HG03354 (cell line): ENCODE measurements around the gene DOCK2.
"Not testable (repeated sequence)": the region's sequence is repeated elsewhere in the genome, so short reads cannot be mapped to it uniquely, and the experiment has no call there.

Experiments used
- ATAC-seq: cut with Tn5 transposase; IDR thresholded peaks from one replicate; pipeline ENCODE4 v1.9.1; 2021; ENCODE audit warnings: mild to moderate bottlenecking; ENCODE audit not compliant: unreplicated experiment, poor library complexity, severe bottlenecking

Gene DOCK2

DNA sequence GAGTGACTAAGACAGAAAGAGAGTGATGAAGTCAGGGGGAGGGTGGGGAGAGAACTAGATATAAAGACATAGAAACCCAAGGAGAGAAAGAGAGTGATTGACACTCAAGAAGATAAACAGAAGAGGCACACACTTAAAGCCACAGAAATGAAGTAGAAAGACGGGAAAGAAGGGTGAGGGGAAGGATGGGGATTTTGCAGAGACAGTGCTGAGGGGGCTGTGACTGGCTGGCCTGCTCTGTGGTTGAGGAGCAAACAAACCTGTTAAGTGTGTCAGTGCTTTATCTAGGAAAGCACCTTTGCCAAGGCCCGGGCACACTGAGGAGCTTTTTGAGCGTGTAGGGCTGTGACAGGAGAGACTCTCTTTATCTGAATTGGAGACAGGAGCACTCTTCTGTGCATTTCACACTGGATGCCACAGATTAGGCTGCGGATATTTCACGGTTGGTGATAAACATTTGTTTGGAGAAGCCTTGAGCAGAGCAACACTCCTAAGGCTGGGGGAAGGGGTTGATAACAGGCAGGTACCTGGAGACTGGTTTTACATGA, 109.1 kb downstream of the DOCK2 start:
- ATAC-seq = peak; percentile 47

- ATAC-seq = no peak
Measured at GRCh38 chr5:169748174-169748573, 111.1 kb downstream of the DOCK2 start.

DNA sequence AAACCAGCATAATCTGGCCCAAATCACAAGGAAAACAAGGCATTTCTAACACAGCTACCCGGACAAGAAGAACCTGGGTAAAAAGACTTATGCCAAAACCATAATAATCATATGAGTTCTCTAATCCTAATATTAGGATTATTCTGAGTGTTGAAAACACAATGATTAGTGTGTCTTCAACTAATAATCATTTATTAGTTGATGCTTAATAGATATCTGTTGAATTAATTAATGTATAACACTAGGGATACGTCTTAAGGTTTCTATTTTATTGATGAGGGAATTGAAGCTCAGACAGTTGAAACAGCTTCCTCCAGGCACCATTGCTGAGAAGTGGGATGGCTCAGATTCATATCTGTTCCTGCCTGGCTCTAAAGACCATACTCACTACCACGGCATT, 112.2 kb downstream of the DOCK2 start:
- no peak for ATAC-seq

DNA sequence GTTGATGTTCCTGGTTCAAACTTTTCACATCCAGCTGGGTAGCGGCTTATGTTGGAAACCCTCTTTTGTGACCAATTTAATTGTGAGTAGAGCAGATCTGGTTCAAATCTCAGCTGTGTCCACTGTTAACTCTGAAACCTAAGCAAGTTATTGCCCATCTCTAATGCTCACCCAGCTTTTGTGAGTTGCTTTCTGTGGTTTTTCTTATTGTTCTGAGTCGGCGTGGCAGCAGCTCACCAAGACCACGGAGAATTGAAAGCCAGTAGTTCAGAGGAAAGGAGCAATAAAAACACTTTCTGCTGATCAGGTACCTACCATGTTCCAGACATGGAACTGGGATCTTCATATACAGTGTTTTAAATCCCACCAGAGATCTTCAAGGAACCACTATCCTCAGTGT, 114.4 kb downstream of the DOCK2 start:
- ATAC-seq = no peak

DNA sequence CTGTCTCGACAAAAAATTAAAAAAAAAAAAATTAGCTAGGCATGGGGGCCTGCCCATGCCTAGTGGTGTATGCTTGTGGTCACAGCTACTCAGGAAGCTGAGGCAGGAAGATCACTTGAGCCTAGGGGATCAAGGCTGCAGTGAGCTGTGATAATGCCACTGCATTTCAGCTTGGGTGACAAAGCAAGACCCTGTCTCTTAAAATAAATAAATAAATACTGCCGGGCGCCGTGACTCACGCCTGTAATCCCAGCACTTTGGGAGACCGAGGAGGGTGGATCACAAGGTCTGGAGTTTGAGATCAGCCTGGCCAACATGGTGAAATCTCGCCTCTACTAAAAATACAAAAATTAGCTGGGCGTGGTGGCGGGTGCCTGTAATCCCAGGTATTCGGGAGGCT, 115.5 kb downstream of the DOCK2 start:
- ATAC-seq = not testable (repeated sequence)

DNA sequence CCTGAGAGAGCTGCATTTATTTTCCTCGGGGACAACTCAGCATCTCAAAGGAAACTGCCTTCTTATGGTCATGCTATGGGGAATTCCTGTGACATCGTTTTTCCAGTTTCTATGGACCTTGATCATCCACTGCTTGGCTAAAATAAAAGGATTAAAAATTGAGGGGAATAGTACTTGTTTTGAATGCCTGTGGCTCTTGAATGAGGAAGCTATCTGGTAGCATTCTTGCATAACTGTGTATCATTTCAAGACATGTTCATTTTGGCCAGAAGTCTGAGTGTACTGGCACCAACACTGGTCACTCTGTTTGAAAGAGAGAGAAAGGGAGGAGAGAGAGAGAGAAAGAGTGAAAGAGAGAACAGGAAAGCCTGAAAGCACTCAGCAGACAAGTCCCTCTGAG, 116.7 kb downstream of the DOCK2 start:
- ATAC-seq = no peak

GRCh38 chr5:169754737-169755136, 117.7 kb downstream of the DOCK2 start:
- no peak for ATAC-seq

DNA sequence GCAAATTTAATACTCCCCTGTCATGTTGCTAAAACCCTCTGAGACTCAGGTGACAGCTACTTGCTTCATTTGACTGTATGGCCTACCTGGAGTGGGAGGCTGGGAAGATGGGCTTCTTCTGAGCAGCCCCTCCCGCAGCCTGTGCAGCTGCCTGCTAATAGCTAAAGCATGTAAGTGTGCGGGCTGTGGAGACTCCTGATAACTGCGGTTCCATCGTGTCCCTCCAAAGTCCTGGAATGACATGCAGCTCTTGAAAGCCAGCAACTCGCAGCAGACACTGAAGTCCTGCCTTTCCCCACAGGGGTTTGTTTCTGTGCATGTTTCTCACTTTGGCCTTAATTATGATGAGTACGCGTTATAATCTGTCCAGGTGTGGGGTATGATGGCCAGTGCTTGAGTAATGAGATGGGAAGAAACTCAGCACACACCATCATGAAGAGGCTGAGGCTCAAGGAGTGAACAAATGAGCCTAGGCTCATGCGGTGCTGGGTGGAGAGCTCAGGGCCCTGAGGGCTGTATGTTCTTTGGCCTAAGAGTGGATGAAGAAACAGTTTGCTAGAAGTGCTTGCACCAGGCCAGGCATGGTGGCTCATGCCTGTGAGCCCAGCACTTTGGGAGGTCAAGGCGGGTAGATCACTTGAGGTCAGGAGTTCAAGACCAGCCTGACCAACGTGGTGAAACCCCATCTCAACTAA, 119.1 kb downstream of the DOCK2 start:
- no peak for ATAC-seq

DNA sequence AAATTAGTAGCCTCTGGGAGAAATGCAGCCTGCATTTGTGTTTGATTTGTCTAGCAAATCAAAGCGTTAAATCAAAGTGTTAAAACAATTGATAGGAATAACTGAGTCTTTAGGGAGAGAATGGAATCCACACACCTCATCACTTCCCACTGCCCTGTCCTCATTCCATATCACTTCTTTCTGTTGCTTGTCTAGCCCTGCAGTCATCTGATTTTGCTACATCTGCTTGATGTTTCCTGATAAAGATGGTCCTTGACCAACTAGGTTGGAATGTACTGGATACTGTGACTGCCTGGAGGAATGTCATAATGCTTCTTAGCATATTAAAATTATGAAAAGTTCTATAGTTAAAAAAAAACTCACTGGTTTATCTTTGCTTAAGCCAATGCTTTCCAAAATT, 119.9 kb downstream of the DOCK2 start:
- ATAC-seq = no peak

- no peak for ATAC-seq
Measured at GRCh38 chr5:169758886-169759285, 121.8 kb downstream of the DOCK2 start.

DNA sequence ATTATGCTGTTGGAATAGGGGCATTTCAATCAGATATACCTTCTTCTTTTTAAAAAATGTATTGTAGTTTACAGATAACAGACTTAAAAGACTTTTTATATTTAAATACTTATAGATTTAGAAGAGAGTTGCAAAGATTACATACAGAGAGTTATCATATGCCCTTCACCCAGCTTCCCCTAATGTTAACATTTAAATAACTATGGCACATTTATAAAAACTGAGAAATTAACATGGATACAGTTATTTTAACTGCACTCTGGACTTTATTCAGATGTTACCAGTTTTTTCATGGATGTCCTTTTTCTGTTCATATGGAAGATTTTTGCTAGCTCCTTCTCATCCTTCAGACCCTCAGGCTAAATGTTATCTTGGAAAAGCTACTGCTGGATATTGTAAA, 123.2 kb downstream of the DOCK2 start:
- no peak for ATAC-seq

- ATAC-seq = no peak
Measured at GRCh38 chr5:169762338-169763095, 125.4 kb downstream of the DOCK2 start.

GRCh38 chr5:169763376-169764017, 126.4 kb downstream of the DOCK2 start:
- ATAC-seq = peak; percentile 89

DNA sequence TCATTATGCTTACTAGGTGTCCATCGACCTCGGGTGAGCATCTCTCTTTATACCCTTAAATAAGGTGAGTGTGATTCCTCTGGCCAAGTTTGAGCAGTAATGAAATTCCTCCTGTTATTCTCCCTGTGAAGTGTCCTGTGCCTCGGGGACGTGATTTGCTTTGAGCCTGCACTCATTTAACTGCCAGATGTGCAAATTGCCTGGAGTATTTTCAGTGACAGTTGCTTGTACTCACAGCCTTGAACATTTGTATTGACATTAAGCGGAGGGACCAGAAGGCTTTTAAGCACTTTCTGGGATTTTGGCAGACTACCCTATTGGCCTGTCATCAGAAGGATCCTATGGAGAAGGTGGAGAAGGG, 126.9 kb downstream of the DOCK2 start:
- ATAC-seq = no peak

GRCh38 chr5:169765176-169765996, 128.3 kb downstream of the DOCK2 start:
- ATAC-seq = no peak

DNA sequence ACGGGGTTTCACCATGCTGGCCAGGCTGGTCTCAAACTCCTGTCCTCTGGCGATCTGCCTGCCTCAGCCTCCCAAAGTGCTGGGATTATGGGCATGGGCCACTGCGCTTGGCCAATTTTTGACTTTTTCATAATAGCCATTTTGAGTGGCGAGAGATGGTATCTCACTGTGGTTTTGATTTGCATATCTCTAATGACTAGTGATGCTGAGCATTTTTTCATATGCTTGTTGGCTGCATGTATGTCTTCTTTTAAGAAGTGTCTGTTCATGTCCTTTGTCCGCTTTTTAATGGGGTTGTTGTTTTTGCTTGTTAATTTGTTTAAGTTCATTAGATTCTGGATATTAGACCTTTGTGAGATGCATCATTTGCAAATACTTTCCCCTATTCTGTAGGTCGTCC, 129.9 kb downstream of the DOCK2 start:
- ATAC-seq = peak; percentile 40

DNA sequence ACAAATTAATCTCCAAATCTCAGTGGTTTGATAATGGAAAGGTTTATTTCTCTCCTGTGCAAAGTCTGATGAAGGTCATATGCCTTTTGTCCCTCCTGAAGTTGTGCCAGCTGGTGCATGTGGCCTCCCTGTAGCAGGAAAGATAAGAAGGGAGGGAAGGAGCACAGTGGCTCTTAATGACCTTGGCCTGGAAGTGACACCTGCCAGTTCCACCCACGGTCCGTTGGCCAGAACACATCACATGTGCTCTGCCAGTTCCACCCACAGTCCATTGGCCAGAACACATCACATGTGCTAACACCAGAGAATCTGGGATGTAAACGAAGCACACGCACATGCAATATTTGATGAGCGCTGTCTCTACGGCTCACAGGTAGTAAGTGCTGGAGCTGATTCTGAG, 130.9 kb downstream of the DOCK2 start:
- no peak for ATAC-seq

DNA sequence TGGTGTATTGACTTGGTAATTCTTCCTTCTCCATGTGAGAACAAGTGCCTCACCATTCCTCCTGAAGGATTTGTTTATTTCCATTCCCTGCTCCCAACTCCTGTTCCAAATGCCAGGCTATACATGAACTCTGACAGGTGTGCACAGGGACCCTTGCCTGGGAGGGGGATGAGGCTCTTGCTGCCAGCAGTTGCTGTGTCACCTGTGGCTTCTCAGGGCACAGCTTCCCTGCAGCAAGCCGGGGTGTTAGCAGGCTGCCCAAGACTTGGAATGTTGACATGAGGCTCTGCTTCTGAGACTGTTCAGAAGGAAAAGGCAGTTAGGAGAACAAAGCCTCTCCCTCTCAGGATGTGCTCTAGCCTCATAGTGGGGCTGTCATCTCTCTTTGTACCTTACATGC, 131.3 kb downstream of the DOCK2 start:
- ATAC-seq = no peak

- ATAC-seq = no peak
Measured at GRCh38 chr5:169770109-169770508, 133.0 kb downstream of the DOCK2 start.

- ATAC-seq = no peak
Measured at GRCh38 chr5:169772256-169772655, 135.2 kb downstream of the DOCK2 start.
